Neuron (in vitro differentiated cells): Measurements from ENCODE around the gene GNPTG.

ENCODE experiments used
- H2AFZ ChIP-seq: one replicate; pipeline ENCODE4 v1.6.1; 2013; ENCODE audit warnings: low read depth, mild to moderate bottlenecking, inconsistent platforms, low read length, moderate library complexity
- H3K27me3 ChIP-seq: one replicate; pipeline ENCODE4 v1.6.1; 2013; ENCODE audit warnings: low read length; ENCODE audit not compliant: insufficient read depth
- H3K36me3 ChIP-seq: one replicate; pipeline ENCODE4 v1.6.1; 2013; ENCODE audit warnings: low read length; ENCODE audit not compliant: insufficient read depth
- H3K4me1 ChIP-seq: one replicate; pipeline ENCODE4 v1.6.1; 2013; ENCODE audit warnings: low read length; ENCODE audit not compliant: insufficient read depth
- H3K4me3 ChIP-seq: 2 replicates; pipeline ENCODE4 v1.5.1; 2013; ENCODE audit warnings: mild to moderate bottlenecking, low read length, moderate library complexity
- H3K9me3 ChIP-seq: one replicate; pipeline ENCODE4 v1.6.1; 2013; ENCODE audit warnings: low read length

Gene GNPTG

DNA sequence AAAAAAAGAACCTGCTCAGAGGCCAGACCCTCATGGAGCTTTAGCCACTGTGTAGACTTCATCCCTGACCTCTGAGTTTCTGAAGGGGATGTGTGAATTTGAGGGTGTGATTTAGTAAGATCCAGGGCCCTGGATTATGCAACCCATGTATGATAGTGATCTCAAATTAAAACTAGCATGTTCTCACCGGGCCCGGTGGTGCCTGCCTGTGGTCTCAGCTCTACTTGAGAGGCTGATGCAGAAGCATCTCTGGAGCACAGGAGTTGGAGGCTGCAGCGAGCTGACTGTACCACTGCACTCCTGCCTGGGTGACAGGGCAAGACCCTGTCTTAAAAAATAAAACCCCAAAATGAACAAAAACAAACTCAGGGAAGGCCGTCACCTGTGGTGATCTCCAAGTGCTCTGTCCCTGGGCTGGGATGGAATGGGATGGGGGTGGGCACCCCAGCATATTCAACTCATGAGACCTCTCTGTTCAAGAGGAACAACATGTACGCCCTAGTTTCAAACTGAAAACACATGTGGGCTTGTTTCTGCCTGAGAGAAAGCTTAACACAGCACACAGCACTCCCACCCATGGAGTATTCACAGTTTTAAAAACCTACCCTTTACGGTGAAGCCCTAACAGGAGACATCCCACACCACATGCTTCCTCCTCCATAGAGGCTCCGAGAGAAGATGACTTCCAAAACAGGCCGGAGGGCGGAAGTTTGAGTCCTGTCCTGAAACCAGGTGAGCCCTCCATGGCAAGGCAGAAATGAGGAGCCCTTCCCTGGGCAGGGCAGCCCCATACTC is 30.1 kb downstream of the GNPTG start:
- Histone ChIP-seq H3K4me1 (peaks cover 12% of the 10 kb centered on the region), H3K4me3 (no peak overlapping the region), H3K27me3 (no peaks in the 10 kb centered on the region), H3K36me3 (peaks cover 8% of the 10 kb centered on the region), H3K9me3 (no peaks in the 10 kb centered on the region), H2AFZ (no peak overlapping the region)

DNA sequence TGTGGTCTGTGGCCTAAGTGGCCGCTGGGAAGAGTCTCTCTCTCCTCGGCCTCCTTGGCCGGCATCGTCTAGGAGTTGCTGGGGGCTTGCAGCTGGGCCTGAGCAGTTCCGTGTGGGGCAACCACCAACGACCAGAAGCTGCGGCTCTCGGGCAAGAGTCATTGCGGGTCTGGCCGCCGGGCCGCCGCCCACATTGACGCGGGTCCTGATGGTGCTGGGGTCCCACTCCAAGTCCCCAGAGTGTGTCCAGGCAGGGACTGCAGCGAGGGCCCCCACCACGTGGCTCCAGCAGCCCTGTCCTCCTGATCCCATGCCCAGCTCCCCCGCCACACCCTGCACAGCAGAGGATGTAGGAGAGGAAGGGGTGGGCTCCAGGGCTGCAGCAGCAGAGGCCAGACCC is 31.8 kb downstream of the GNPTG start:
- Histone ChIP-seq H3K36me3 (peaks cover 14% of the 10 kb centered on the region), H3K27me3 (no peaks in the 10 kb centered on the region), H2AFZ (no peak overlapping the region), H3K4me1 (peaks cover 5% of the 10 kb centered on the region), H3K9me3 (no peaks in the 10 kb centered on the region), H3K4me3 (no peak overlapping the region)

DNA sequence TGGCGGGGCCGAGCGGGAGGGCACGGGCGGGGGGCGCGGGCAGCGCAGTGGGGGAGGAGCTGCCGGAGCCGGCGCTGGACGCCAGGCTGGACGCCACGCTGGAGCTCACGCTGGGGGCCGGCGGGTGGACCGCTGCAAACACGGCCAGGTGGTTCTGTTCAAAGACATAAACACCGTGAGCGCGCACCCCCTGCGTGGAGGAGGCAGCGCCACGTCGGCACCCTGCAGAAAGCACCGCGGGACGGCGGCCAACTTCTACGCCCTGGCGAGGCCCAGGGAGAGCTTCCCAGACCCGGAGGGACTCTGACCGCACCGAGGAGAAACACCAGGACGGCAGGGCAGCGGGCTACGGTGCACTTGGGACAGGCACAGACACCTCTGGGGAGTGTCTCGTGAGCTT is 33.5 kb downstream of the GNPTG start:
- Histone ChIP-seq H3K4me3 (no peak overlapping the region), H3K36me3 (peaks cover 21% of the 10 kb centered on the region), H3K9me3 (no peaks in the 10 kb centered on the region), H3K27me3 (no peaks in the 10 kb centered on the region), H3K4me1 (no peaks in the 10 kb centered on the region), H2AFZ (no peak overlapping the region)

DNA sequence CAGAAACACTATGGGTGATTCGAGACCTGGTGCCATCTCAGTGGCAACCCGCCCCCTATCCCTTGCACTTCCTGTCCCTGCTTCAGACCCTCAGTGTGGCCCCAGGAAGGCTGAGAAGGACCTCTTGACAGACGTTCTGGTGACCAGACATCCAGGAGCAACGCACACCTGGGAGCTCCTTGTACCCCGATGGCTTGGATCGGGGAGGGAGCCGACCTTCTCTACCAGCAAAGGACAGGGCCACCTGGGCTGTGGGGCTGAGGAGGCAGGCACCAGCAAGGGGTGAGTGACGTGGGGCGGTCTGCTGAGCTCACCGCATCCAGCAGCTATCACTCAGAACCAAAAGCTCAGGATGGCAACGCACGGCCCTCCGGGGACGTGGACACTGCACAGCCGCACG is 35.6 kb downstream of the GNPTG start:
- Histone ChIP-seq H3K27me3 (no peaks in the 10 kb centered on the region), H3K4me1 (no peaks in the 10 kb centered on the region), H3K9me3 (no peaks in the 10 kb centered on the region), H3K4me3 (no peak overlapping the region), H2AFZ (no peak overlapping the region), H3K36me3 (peaks cover 28% of the 10 kb centered on the region)

DNA sequence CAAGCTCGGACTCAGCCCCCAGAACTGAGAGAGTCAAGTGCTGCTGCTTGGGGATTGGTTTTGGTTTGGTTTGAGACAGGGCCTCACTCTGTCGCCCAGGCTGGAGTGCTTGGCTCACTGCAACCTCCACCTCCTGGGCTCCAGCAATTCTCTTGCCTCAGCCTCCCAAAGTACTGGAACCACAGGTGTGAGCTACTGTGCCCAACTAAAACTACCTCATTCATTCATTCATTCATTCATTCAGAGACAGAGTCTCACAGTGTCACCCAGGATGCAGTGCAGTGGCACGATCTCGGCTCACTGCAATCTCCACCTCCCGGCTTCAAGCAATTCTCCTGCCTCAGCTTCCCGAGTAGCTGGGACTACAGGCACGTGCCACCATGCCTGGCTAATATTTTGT is 38.0 kb downstream of the GNPTG start:
- H3K4me1 ChIP-seq = no peaks in the 10 kb centered on the region
- H3K9me3 ChIP-seq = no peaks in the 10 kb centered on the region
- H3K36me3 ChIP-seq = peaks cover 46% of the 10 kb centered on the region
- H3K27me3 ChIP-seq = no peaks in the 10 kb centered on the region
- no peak overlapping the region for H2AFZ ChIP-seq
- no peak overlapping the region for H3K4me3 ChIP-seq

DNA sequence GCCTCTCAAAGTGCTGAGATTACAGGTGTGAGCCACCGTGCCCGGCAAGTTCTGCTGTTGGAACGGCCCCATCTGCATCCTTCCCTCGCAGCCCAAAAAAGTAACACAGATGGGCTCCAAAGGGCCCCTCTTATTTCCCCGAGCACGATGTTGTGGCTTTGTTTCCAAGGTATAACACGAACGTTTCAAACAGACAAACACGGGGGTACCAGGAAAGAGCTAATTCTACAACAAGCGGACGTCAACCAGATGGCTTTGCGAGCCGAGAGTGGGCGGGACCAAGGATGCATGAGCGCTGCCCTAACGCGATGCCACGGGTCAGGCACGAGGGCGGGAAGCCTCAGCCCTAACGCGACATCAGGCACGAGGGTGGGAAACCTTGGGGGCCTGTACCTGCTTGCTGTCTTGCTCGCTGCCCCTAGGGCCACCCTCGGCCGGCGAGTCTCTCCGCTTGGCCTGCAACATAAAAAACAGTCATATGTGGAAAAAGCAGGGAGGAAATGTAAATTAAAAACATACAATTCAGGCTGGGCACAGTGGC is 38.6 kb downstream of the GNPTG start:
- Histone ChIP-seq H2AFZ (no peak overlapping the region), H3K9me3 (no peaks in the 10 kb centered on the region), H3K4me3 (no peak overlapping the region), H3K36me3 (peaks cover 44% of the 10 kb centered on the region), H3K27me3 (no peaks in the 10 kb centered on the region), H3K4me1 (no peaks in the 10 kb centered on the region)

DNA sequence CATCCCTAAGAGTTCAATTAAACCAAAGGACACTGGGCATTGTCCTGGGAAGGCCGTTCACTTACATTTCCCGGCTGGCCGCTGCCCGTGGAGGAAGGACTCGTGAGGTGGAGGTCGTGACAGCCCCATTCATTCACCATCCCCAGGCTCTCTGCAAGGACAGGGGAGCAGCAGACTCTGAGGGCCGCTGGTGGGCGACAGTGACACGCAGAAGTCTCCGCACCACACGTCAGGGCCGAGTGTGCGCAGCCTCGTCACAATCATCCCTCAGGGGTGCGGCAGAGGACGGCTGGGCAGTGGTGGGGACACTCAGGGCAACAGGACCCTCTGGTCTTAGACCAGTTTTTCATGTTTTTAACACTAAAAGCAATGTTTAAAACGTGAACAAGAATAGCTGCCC is 41.1 kb downstream of the GNPTG start:
- Histone ChIP-seq H3K27me3 (no peaks in the 10 kb centered on the region), H2AFZ (no peak overlapping the region), H3K36me3 (peaks cover 47% of the 10 kb centered on the region), H3K9me3 (no peaks in the 10 kb centered on the region), H3K4me3 (no peak overlapping the region), H3K4me1 (no peaks in the 10 kb centered on the region)

DNA sequence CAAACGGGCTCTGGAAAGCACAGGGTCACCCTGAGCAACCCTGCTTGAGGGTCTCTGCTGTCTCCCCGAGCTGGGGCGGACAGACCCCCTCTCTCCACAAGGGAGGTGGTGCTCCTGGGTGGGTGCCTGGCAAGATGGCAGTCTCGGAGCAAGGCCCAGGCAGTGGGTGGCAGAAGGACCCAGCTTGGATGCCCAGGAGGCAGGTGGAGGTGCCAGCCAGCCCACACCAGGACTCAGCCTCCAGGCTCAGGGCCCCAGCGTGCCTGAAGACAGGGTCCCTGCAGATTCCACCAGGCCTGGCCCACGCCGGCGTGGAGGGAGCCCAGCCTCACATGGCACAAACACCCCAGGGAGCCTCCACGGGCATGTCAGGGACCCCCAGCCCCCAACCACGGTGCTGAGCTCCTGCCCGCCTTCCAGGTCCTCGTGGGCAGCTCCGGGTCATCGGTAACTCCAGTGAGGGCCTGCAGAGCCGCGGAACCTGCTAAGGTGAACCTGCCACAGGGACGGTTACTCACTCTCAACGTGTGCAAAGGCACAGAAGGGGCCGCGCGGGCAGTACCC is 42.0 kb downstream of the GNPTG start:
- H3K36me3 ChIP-seq = peaks cover 44% of the 10 kb centered on the region
- H2AFZ ChIP-seq = no peak overlapping the region
- no peaks in the 10 kb centered on the region for H3K9me3 ChIP-seq

DNA sequence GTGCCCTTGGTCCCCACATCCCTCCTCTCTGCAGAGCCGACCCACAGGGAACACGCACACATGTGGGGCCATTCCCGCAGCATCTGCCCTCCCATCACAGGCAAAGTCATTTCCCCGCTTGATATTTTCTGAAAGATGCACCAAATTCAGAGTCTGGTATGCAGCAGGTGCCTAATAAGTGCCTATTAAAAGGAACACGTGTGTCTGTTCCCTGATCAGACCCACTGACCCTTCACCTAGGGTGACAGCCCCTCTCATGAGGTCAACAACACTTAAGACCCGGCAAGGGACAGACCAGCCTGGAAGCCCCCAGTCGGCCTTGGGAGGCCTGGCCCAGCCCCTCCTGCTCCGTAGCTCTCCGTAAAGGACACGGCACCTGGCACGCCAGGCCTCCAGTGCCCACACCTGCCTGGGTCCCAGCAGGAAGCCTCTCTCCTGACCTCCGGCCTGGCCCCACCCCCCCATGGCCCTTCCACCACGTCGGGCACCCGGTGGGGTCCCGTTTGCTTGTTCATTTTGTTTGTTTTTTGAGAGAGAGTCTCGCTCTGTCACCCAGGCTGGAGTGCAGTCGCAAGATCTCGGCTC is 42.7 kb downstream of the GNPTG start:
- Histone ChIP-seq H3K4me1 (no peaks in the 10 kb centered on the region), H3K9me3 (no peaks in the 10 kb centered on the region), H2AFZ (no peak overlapping the region), H3K36me3 (peaks cover 52% of the 10 kb centered on the region), H3K27me3 (no peaks in the 10 kb centered on the region), H3K4me3 (no peak overlapping the region)

More for the DNA sequence above, 42.0 kb downstream of the GNPTG start:
- no peaks in the 10 kb centered on the region for H3K4me1 ChIP-seq
- H3K27me3 ChIP-seq = no peaks in the 10 kb centered on the region
- no peak overlapping the region for H3K4me3 ChIP-seq

DNA sequence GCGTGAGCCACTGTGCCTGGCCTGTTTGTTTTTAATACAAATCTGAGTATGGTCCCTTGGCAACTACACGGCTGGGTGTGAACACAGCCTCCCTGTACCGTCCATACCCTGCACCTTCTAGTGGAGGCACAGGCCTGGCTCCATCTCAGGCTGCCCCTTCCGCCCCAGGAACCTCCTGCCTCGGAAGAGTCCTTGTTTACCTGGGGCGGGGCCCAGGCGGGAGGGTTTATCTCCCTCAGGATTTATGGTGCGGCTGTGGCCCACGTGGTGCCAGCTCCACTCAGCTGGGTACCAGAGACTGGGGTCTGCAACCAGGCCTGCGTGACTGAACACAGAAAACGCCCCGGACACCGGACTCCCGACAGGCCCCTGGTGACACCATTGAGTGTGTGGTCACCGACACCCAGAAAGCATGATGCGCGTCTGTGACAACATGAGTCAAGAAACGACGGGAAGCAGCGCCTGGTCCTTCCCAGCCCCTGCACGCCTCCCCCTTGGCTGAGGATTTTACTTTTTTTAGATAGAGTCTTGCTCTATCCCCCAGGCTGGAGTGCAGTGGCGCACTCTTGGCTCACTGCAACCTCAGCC is 43.8 kb downstream of the GNPTG start:
- Histone ChIP-seq H3K27me3 (no peaks in the 10 kb centered on the region), H3K4me1 (no peaks in the 10 kb centered on the region), H3K36me3 (peaks cover 49% of the 10 kb centered on the region), H2AFZ (no peak overlapping the region), H3K9me3 (no peaks in the 10 kb centered on the region), H3K4me3 (no peak overlapping the region)

DNA sequence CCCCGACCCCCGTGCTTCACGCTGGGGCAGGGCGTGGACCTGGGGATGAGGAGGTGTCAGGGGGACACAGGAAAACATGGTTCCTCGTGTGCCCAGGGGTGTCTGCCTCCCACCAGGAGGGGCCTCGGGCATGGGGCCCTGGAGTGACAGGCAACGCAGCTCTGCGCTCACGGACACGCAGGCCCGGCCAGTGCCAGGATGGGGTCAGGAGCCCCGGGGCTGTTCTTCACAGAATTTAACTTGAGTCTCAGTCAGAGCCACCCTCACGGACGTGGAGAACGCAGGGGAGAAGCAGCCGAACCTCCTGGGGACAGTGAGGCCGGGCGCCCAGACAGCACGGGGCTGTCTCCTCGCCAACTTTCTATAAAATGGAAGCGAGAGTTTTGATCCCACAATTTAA is 46.0 kb downstream of the GNPTG start:
- Histone ChIP-seq H2AFZ (no peak overlapping the region), H3K27me3 (no peaks in the 10 kb centered on the region), H3K36me3 (peaks cover 48% of the 10 kb centered on the region), H3K4me1 (no peaks in the 10 kb centered on the region), H3K4me3 (no peak overlapping the region), H3K9me3 (no peaks in the 10 kb centered on the region)

DNA sequence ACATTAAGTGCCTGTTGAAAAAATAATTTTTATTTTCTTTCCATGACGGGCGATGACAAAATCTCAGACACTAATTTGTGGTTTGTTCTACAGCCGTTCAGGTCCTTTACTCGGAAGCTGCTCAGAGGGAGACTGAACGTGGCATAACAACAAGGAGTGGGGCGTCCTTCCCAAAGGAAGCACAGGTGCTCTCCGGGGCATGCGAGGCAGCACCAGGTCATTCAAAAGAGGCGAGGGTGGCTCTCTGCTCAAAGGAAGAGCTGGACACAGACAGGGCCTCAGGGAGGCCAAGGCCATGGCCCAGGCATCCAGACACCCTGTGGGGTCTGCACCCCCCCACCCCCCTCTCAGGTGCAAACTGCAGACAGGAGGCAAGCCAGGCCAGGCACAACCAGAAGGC is 46.6 kb downstream of the GNPTG start:
- H3K9me3 ChIP-seq = no peaks in the 10 kb centered on the region
- H3K4me1 ChIP-seq = no peaks in the 10 kb centered on the region
- no peak overlapping the region for H2AFZ ChIP-seq
- H3K36me3 ChIP-seq = peaks cover 48% of the 10 kb centered on the region
- H3K27me3 ChIP-seq = no peaks in the 10 kb centered on the region
- H3K4me3 ChIP-seq = no peak overlapping the region
